CD4-positive, alpha-beta T cell (primary cell): ENCODE results near the gene VPS33B. TPM values are rescaled to one million over a fixed set of nuclear protein-coding genes. Genes with fewer than 3 reads are reported as not detected.

Experiments
- ATAC-seq: fragments of 200-7000 bp; cut with Tn5 transposase; one replicate; pipeline ENCODE4 v1.10.0; 2022; ENCODE audit warnings: mild to moderate bottlenecking; ENCODE audit not compliant: poor library complexity
- CTCF ChIA-PET: fragments of 350-600 bp; sonication (Branson Sonifier 250); formaldehyde crosslinking; loops from one replicate; lab custom pipeline; 2021; ENCODE audit warnings: antibody characterized with exemption, inconsistent platforms; lab: Charles Lee
- POLR2A ChIA-PET: fragments of 350-600 bp; sonication (Branson Sonifier 250); formaldehyde crosslinking; loops from one replicate; lab custom pipeline; 2021; ENCODE audit warnings: antibody characterized with exemption, inconsistent platforms; lab: Charles Lee
- DNase-seq, 14 experiments: peaks; one replicate each; pipeline ENCODE4 v3.0.0-alpha.2; 2013 to 2020; ENCODE audit warnings: mixed read lengths in 2 of 14
- H3K27ac ChIP-seq, 2 donors: one replicate each; pipeline versions ENCODE4 v1.5.1 to v1.7.0; 2013; ENCODE audit warnings: low read length in 2 of 2, low read depth in 1 of 2, mild to moderate bottlenecking in 1 of 2
- H3K27me3 ChIP-seq, 2 experiments: 1 replicate in 1 of 2; 2 replicates in 1 of 2; pipeline versions ENCODE4 v1.6.1 to v1.7.0; 2013; ENCODE audit warnings: low read length in 2 of 2, control low read depth in 1 of 2, mild to moderate bottlenecking in 1 of 2, moderate library complexity in 1 of 2; ENCODE audit not compliant: insufficient read depth in 2 of 2, control insufficient read depth in 1 of 2
- H3K36me3 ChIP-seq: one replicate; pipeline ENCODE4 v1.6.1; 2013; ENCODE audit warnings: low read length, control low read depth; ENCODE audit not compliant: insufficient read depth
- H3K4me1 ChIP-seq: one replicate; pipeline ENCODE4 v1.6.1; 2013; ENCODE audit warnings: low read length, control low read depth; ENCODE audit not compliant: insufficient read depth
- H3K4me3 ChIP-seq: one replicate; pipeline ENCODE4 v1.5.1; 2013; ENCODE audit warnings: mild to moderate bottlenecking, low read length, moderate library complexity
- H3K9me3 ChIP-seq, 2 experiments: 1 replicate in 1 of 2; 2 replicates in 1 of 2; pipeline versions ENCODE4 v1.6.1 to v1.7.0; 2013; ENCODE audit warnings: low read length in 2 of 2, mild to moderate bottlenecking in 2 of 2, control low read depth in 1 of 2, moderate library complexity in 1 of 2; ENCODE audit not compliant: control insufficient read depth in 1 of 2, insufficient read depth in 1 of 2
- H3K27ac Mint-ChIP-seq: one replicate; pipeline ENCODE4 v1.8.0; 2020; ENCODE audit warnings: mixed read lengths
- H3K27me3 Mint-ChIP-seq: one replicate; pipeline ENCODE4 v1.8.0; 2021; ENCODE audit warnings: mixed read lengths
- H3K36me3 Mint-ChIP-seq: one replicate; pipeline ENCODE4 v1.8.0; 2021; ENCODE audit warnings: low read depth, mixed read lengths
- H3K4me1 Mint-ChIP-seq: one replicate; pipeline ENCODE4 v1.8.0; 2021; ENCODE audit warnings: low read depth, mixed read lengths
- H3K4me3 Mint-ChIP-seq: one replicate; pipeline ENCODE4 v1.8.0; 2020; ENCODE audit warnings: mild to moderate bottlenecking, mixed read lengths
- H3K9me3 Mint-ChIP-seq: one replicate; pipeline ENCODE4 v1.8.0; 2020; ENCODE audit warnings: mixed read lengths
- intact Hi-C, 2 experiments: fragments of 100-400 bp; cut with DNase I in 1 of 2; cut with micrococcal nuclease in 1 of 2; formaldehyde crosslinking; loops; one replicate each; pipeline versions ENCODE4 v1.15.1 to v1.9.0; 2023 to 2025; cut with DNase I, micrococcal nuclease
- total RNA-seq, 174 experiments: library from RNA in 2 of 174; stranded (reverse) in 2 of 174; gene quantifications; one replicate each; pipeline ENCODE4 v1.2.3 and lab custom pipeline; 2021 to 2026
- TF ChIP-seq, protein P1 (sequence below): fragments of 200-600 bp; IDR thresholded peaks from one replicate; pipeline ENCODE4 v1.8.0; 2022; ENCODE audit warnings: antibody characterized with exemption, mild to moderate bottlenecking

Gene VPS33B
- total RNA-seq, 2 experiments from 2014 or later, result 17.2 to 23.8 TPM

DNA sequence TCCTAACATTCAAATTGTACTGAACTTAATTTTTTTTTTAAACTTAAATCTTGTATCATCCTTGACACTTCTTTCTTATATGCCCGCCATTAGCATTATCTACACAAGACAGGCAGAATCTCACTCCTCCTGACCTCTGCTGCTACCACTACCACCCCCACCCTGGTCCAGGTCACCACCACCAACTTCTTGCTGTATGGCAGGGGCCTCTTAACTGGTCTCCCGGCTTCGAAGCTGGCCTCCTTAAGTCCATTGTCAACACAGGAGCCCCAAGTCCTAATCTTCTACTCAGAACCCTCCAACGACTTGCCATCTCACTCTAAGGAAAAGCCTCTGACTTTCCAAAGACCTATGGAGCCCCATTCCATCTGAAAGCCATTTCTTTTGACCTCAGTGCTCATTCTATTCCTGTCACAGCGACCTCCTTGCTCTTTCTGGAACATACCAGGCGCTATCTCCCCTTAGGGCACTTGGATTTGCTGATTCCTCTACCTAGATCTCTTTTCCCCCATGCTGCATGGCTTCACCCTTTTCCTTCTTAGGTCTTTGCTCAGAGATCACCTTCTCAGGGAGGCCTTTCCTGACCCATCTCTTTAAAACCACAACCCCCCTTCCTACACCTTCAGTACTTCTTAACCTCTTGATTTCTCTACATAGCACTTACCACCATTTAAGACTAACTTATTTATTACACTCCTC, 30.7 kb downstream of the VPS33B start:
- Histone ChIP-seq H3K4me3 (no peak overlapping the region), H3K27ac (no peak overlapping the region), H3K9me3 (no peaks in the 10 kb centered on the region), H3K36me3 (no peaks in the 10 kb centered on the region), H3K27me3 (no peaks in the 10 kb centered on the region), H3K4me1 (peaks cover 19% of the 10 kb centered on the region)
- intact Hi-C loops, result loop anchor here in 1 of 2 experiments (5.0 to 10.0 kb wide), 2 partner anchors 34 to 57 kb away; partner anchors contain the start of genes HDDC3 and UNC45A
- TF ChIP-seq, protein P1, sequence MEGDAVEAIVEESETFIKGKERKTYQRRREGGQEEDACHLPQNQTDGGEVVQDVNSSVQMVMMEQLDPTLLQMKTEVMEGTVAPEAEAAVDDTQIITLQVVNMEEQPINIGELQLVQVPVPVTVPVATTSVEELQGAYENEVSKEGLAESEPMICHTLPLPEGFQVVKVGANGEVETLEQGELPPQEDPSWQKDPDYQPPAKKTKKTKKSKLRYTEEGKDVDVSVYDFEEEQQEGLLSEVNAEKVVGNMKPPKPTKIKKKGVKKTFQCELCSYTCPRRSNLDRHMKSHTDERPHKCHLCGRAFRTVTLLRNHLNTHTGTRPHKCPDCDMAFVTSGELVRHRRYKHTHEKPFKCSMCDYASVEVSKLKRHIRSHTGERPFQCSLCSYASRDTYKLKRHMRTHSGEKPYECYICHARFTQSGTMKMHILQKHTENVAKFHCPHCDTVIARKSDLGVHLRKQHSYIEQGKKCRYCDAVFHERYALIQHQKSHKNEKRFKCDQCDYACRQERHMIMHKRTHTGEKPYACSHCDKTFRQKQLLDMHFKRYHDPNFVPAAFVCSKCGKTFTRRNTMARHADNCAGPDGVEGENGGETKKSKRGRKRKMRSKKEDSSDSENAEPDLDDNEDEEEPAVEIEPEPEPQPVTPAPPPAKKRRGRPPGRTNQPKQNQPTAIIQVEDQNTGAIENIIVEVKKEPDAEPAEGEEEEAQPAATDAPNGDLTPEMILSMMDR, result no peak
- no peak overlapping the region for H3K27ac Mint-ChIP-seq
- ChIA-PET POLR2A (no interaction called here), CTCF (no interaction called here)
- H3K27me3 Mint-ChIP-seq, result no peaks in the 10 kb centered on the region
- H3K36me3 Mint-ChIP-seq, result peaks cover 10% of the 10 kb centered on the region
- ATAC-seq (no peak), DNase-seq (no peak)
- H3K4me1 Mint-ChIP-seq, result peaks cover 29% of the 10 kb centered on the region
- H3K9me3 Mint-ChIP-seq, result no peaks in the 10 kb centered on the region
- H3K4me3 Mint-ChIP-seq, result peak overlapping the region; percentile 4

DNA sequence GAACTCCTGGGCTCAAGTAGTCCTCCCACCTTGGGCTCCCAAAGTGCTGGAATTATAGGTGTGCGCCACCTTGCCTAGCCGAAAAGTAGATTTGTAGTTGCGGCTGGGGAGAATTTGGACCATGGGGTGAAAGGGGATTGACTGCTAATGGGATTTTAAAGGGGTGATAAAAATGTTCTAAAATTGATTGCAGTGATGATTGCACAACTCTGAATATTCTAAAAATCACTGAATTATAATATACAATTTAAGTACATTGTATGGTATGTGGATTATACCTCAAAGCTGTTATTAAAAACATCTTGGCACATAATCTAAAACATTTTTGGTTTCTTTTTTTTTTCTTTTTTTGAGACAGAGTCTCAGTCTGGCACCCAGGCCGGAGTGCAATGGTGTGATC, 31.9 kb downstream of the VPS33B start:
- no peaks in the 10 kb centered on the region for H3K27me3 Mint-ChIP-seq
- intact Hi-C loops, result loop anchor here in 1 of 2 experiments (5.0 to 10.0 kb wide), 2 partner anchors 33 to 56 kb away; partner anchors contain the start of genes HDDC3 and UNC45A
- POLR2A ChIA-PET, result no interaction called here
- no peak overlapping the region for H3K27ac Mint-ChIP-seq
- Histone ChIP-seq H3K36me3 (no peaks in the 10 kb centered on the region), H3K4me3 (no peak overlapping the region), H3K27me3 (no peaks in the 10 kb centered on the region), H3K9me3 (no peaks in the 10 kb centered on the region), H3K27ac (no peak overlapping the region), H3K4me1 (peaks cover 19% of the 10 kb centered on the region)
- H3K4me3 Mint-ChIP-seq, result peak overlapping the region; percentile 65
- DNase-seq, result no peak
- peaks cover 10% of the 10 kb centered on the region for H3K36me3 Mint-ChIP-seq
- TF ChIP-seq, protein P1, result no peak
- no peak for ATAC-seq
- peaks cover 28% of the 10 kb centered on the region for H3K4me1 Mint-ChIP-seq
- CTCF ChIA-PET, result no interaction called here
- H3K9me3 Mint-ChIP-seq, result no peaks in the 10 kb centered on the region

DNA sequence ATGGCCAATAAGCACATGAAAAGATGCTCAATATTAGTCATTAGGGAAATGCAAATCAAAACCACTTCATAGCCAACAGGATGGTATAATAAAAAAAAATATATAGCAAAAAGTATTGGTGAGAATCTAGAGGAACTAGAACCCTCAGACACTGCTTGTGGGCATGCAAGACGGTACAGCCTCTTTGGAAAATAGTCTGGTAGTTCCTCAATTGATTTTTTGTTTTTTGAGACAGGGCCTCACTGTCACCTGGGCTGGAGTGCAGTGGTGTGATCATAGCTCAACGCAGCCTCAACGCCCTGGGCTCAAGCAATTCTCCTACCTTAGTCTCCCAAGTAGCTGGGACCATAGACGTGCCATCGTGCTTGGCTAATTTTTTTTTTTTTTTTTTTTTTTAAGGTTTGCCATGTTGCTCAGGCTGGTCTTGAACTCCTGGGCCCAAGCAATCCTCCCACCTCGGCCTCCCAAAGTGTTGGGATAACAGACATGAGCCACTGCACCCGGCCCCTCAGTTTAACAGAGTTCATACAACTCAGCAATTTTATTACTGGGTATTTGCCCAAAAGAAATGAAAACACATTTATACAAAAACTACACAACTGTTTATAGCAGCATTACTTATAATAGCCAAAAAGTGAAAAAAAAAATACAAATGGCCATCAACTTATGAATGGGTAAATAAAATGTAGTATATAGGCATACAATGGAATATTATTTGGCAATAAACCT, 33.2 kb downstream of the VPS33B start:
- H3K9me3 Mint-ChIP-seq, result no peaks in the 10 kb centered on the region
- Histone ChIP-seq H3K27me3 (no peaks in the 10 kb centered on the region), H3K4me1 (peaks cover 15% of the 10 kb centered on the region), H3K4me3 (no peak overlapping the region), H3K9me3 (no peaks in the 10 kb centered on the region), H3K27ac (no peak overlapping the region), H3K36me3 (no peaks in the 10 kb centered on the region)
- TF ChIP-seq, protein P1, result no peak
- H3K4me3 Mint-ChIP-seq, result no peak overlapping the region
- POLR2A ChIA-PET, result no interaction called here
- peaks cover 15% of the 10 kb centered on the region for H3K4me1 Mint-ChIP-seq
- H3K27me3 Mint-ChIP-seq, result no peaks in the 10 kb centered on the region
- peaks cover under 1% of the 10 kb centered on the region for H3K36me3 Mint-ChIP-seq
- no peak overlapping the region for H3K27ac Mint-ChIP-seq
- peak in 1 of 14 experiments; percentile 13 for DNase-seq
- ATAC-seq, result no peak
- CTCF ChIA-PET, result interaction anchor here (0.7 kb wide), 1 partner anchor 627 kb away, joined by 3 read pairs; no protein-coding TSS in a partner anchor
- intact Hi-C loops, result no loop called here
